ENCODE data around the gene NOL11.
"Not testable (repeated sequence)": the region's sequence is repeated elsewhere in the genome, so short reads cannot be mapped to it uniquely, and the experiment has no call there.

Gene NOL11

DNA sequence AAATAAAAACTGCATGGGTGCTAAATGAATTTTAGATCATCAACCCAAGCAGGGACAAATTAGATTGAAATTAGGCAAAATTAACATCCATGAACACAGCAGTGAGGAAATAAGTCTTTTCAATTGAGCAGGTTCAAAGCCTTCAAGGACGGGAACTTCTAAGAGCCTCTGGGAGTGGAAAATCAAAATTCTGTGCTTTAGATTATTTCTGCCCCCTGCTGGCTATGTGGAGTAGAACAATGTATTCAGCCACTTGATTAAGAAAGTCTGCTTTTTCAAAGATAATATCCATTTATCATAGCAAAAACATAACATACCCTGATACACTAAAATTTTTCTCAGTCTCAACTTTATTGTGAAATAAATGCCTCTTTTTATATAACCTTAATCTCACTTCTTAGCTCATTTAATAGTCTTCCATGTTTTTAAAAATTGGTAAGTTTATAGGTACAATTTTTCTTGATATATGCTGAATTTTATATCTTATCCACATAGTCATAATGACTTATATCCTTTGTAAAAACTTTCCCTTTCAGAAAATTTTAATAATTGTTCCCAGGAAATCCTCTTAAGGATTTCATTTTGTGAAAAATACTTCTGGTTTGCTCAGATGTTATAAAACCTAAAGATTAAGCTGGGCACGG, 28.1 kb upstream of the NOL11 start:
- H3K36me3 Mint-ChIP-seq: peaks cover 21% of the 10 kb centered on the region
- H3K27me3 Mint-ChIP-seq: no peaks in the 10 kb centered on the region
- CTCF ChIA-PET: interaction anchor here (0.9 to 3.3 kb wide), 7 partner anchors 9 to 317 kb away, joined by 3 to 25 read pairs (median 5); partner anchors contain the start of gene PITPNC1
- no peak overlapping the region for H3K27ac Mint-ChIP-seq
- no peaks in the 10 kb centered on the region for H3K9me3 Mint-ChIP-seq
- peak; percentile 62 for DNase-seq
- H3K4me1 Mint-ChIP-seq: peaks cover 5% of the 10 kb centered on the region
- no peak overlapping the region for H3K4me3 Mint-ChIP-seq

DNA sequence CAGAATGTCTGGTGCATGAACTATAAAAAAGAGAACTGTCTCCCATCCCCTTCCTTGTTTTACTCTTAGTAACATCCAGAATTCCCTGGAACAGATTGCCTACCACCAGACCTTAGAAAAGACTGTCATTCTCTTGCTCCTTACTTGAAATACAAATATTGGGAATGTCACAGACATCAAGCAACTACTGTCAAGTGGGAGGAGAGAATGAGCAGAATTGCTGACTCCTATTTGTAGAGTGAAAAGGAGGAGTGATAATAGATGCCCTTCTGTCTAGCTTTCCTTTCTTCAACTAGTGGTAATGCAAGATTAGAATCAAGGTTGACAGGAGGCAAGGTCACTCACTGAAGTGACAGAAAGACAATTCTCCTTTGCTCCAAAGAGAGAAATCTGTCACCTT, 23.9 kb upstream of the NOL11 start:
- Mint-ChIP-seq H3K4me1 (peaks cover 5% of the 10 kb centered on the region), H3K27me3 (no peaks in the 10 kb centered on the region), H3K27ac (no peak overlapping the region), H3K9me3 (no peaks in the 10 kb centered on the region), H3K4me3 (no peak overlapping the region), H3K36me3 (peaks cover 21% of the 10 kb centered on the region)
- CTCF ChIA-PET: interaction anchor here (0.6 to 1.9 kb wide), 3 partner anchors 315 to 320 kb away, joined by 4 to 5 read pairs (median 4); no protein-coding TSS in a partner anchor
- no peak for DNase-seq

DNA sequence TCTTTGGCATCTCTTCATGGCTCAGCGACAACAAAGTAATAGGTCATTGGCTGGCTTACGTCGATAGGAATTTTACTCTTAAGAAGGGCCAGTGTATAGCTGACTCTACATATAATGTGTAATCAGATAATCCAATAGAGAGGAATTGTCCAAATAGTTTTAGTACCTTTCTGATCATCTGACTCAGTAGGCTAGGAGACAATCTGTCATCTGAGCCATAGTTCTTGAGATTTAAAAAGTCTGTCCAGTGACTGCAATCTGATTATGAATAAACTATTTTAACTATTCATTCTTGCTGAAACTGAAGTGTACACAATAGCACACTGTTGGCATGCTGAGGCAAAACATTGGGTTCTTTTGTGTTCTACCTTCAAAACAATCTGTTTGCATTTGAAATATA, 21.4 kb upstream of the NOL11 start:
- Mint-ChIP-seq H3K4me3 (no peak overlapping the region), H3K27me3 (peaks cover 4% of the 10 kb centered on the region), H3K4me1 (no peaks in the 10 kb centered on the region), H3K9me3 (no peaks in the 10 kb centered on the region), H3K36me3 (peaks cover 19% of the 10 kb centered on the region), H3K27ac (no peak overlapping the region)
- no peak for DNase-seq
- CTCF ChIA-PET: no interaction called here

DNA sequence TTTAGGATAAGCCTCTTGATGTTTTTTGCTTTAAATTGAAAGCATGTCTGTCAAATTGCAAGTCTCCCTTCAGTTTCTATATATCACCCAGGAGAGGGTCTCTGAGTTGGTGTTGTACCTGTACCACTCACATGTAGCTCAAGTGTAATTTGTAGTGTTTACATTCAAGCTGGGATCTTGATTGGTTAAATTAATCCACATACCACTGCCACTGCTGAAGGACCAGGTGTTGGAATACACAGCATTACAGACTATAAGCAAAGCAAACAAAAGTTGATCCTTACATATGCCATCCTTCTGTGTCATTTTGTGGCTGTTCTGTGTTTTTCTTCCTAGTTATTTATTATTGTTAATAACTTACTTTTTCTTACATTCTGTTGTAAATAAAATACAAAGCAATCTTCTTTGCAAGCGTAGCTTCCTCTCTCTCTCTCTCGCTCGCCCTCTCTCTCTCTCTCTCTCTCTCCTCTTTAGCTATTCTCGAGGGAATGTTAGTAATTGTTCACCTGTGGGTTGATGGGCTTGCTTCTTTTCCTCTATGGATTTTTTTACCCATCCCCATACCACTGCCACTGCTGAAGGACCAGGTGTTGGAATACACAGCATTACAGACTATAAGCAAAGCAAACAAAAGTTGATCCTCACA, 20.8 kb upstream of the NOL11 start:
- H3K27ac Mint-ChIP-seq: no peak overlapping the region
- H3K4me1 Mint-ChIP-seq: no peaks in the 10 kb centered on the region
- H3K36me3 Mint-ChIP-seq: peaks cover 19% of the 10 kb centered on the region
- CTCF ChIA-PET: no interaction called here
- H3K4me3 Mint-ChIP-seq: no peak overlapping the region
- H3K27me3 Mint-ChIP-seq: peaks cover 4% of the 10 kb centered on the region
- DNase-seq: no peak
- no peaks in the 10 kb centered on the region for H3K9me3 Mint-ChIP-seq

DNA sequence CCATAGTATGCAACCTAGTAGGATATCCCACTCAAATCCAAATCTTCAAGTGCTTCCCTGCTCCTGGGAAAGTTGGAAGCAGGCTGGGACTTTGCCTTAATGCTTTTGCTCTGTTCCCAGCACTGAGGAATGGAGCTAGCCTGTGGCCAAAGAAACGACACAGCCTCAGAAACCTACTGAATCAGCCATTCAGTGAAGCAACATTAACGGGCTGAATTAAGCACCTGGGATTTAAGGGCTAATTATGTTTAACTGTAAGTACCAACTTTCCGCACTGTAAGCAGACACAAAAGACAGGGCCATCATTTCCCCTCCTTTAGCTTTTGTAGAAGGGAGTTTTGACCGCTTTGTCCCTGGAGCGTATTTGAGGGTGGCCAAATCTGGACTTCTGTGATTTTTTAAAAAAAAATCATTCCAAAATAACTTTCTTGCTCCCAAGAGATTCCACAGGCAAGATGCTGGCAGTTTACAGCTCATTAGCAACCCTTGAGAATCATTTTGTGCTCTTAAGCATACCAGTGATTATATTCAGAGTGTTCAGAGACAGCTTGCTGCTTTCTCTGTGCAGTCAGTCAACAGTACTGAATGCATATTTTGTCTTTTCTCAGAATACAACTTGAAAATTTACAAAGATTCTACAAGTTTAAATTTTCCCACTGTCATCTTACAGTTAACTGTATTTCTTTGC, 17.6 kb upstream of the NOL11 start:
- CTCF ChIA-PET: interaction anchor here (0.7 kb wide), 1 partner anchor 12 kb away, joined by 3 read pairs; no protein-coding TSS in a partner anchor
- DNase-seq: no peak
- Mint-ChIP-seq H3K9me3 (no peaks in the 10 kb centered on the region), H3K4me1 (no peaks in the 10 kb centered on the region), H3K36me3 (peaks cover 2% of the 10 kb centered on the region), H3K27ac (no peak overlapping the region), H3K4me3 (no peak overlapping the region), H3K27me3 (peaks cover 9% of the 10 kb centered on the region)

DNA sequence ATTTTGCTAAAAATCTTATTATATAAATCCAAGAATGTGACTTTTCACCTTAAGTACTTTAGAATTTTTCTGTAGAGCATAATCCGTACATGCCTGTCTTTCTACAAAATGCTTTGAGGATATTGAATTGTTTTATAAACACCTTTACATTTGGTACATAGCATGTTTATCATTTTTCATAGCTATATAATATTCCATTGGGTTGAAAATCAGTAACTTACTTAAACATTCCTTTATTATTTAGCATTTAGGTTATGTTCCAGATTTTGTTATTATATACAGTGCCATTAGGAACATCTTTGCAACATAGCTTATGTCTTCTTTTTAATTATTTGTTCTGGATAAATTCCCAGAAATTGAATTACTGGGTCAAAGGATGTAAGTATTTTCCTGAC, 17.0 kb upstream of the NOL11 start:
- Mint-ChIP-seq H3K27me3 (peaks cover 13% of the 10 kb centered on the region), H3K36me3 (peaks cover 2% of the 10 kb centered on the region), H3K4me1 (no peaks in the 10 kb centered on the region), H3K27ac (no peak overlapping the region), H3K9me3 (no peaks in the 10 kb centered on the region), H3K4me3 (no peak overlapping the region)
- no peak for DNase-seq
- CTCF ChIA-PET: interaction anchor here (1.0 kb wide), 1 partner anchor 20 kb away, joined by 5 read pairs; no protein-coding TSS in a partner anchor

DNA sequence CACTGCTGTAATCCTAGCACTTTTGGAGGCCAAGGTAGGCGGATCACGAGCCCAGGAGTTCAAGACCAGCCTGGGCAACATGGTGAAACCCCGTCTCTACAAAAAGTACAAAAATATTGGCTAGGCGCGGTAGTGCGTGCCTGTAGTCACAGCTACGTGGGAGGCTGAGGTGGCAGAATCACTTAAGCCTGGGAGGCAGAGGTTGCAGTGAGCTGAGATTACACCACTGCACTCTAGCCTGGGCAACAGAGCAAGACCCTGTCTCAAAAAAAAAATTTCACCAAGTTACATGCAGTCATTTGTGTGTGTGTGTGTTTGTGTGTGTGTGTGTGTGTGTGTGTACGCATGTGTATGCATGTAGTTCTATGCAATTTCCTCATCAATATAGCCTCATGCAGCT, 14.9 kb upstream of the NOL11 start:
- H3K36me3 Mint-ChIP-seq, H3K4me3 Mint-ChIP-seq, H3K27ac Mint-ChIP-seq, H3K9me3 Mint-ChIP-seq, H3K4me1 Mint-ChIP-seq, DNase-seq, CTCF ChIA-PET: not testable (repeated sequence)
- H3K27me3 Mint-ChIP-seq: peaks cover 19% of the 10 kb centered on the region

DNA sequence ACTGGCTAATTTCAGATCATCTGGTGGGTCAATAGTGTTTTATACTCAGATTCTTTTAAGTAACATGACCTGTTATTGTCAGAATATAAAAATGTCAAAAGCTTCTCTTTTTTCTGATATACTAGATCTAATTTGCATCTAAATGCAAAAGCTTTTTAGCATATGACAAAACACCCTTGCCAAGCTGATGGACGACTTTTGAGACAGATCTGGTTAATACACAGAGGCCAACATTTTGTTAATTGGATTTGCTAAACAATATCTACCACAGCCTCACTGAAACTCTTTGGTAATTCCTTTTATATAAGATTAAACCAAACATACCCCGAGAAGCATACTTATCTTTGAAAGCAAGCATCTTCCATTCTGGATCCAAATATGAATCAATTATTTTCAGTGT, 10.3 kb upstream of the NOL11 start:
- Mint-ChIP-seq H3K27me3 (peaks cover 34% of the 10 kb centered on the region), H3K9me3 (no peaks in the 10 kb centered on the region), H3K27ac (no peak overlapping the region), H3K4me1 (no peaks in the 10 kb centered on the region), H3K4me3 (no peak overlapping the region), H3K36me3 (no peaks in the 10 kb centered on the region)
- CTCF ChIA-PET: interaction anchor here (0.7 to 2.2 kb wide), 2 partner anchors 101 to 332 kb away, joined by 4 to 6 read pairs; no protein-coding TSS in a partner anchor
- DNase-seq: no peak

DNA sequence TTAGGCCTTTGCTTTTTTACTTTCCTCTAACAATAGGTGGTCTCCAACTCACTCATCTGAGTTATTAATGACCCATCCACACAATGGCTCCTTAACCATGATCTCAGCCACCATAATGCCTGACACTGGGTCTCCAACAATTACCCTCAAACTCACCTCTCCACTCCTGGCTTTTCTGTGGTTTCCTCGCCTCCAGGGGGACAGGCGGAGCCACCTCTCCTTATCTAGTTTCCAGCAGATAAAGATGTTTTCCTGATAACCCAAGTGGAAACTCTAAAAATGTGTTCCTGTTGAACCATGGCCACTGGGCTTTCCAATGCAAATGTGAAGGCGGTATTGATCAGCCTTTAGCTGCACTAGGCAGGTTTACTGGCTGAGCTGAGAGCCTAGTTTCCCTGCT, 9.4 kb upstream of the NOL11 start:
- Mint-ChIP-seq H3K27ac (no peak overlapping the region), H3K4me3 (no peak overlapping the region), H3K4me1 (no peaks in the 10 kb centered on the region), H3K36me3 (no peaks in the 10 kb centered on the region), H3K9me3 (no peaks in the 10 kb centered on the region), H3K27me3 (peaks cover 35% of the 10 kb centered on the region)
- CTCF ChIA-PET: interaction anchor here (0.8 to 2.2 kb wide), 2 partner anchors 9 to 333 kb away, joined by 4 to 6 read pairs; partner anchors contain the start of gene NOL11
- no peak for DNase-seq

DNA sequence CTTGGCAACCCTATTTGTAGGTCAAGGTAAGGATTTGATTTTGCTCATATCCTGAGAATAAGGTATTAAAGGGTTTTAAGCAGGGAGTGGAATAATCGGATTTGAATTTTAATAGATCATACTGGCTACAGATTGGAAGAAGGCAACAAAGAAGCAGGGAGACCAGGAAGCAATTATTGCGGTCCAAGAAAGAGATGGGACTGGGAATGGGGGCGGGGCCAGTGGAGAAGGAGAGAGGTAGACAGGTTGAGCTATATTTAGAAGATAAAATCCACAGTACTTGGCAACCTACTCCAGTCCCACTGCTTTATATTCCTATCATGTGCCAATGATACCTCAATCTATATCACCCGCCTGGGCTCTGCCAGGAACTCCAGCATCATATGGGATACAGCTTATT, 5.8 kb upstream of the NOL11 start:
- DNase-seq: no peak
- Mint-ChIP-seq H3K27ac (no peak overlapping the region), H3K4me3 (no peak overlapping the region), H3K4me1 (peaks cover 5% of the 10 kb centered on the region), H3K27me3 (peaks cover 25% of the 10 kb centered on the region), H3K36me3 (peaks cover 2% of the 10 kb centered on the region), H3K9me3 (no peaks in the 10 kb centered on the region)
- CTCF ChIA-PET: no interaction called here

DNA sequence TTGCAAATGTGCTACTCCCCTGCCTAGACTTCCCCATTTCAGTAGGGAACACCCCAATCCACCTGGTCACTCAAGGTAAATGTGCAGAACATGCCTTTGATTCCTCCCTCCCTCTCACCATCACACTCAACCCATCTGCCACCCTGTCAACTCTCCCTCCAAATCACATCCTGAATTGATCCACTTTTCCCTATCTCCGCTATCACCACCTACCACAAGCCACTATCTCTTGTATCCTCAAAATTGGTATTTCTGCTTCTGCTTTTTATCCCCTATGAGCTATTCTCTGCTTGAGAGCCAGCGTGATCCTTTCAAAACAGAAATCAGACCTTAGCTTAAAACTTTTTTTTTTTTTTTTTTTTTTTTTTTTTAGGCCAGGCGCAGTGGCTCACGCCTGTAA, 5.4 kb upstream of the NOL11 start:
- Mint-ChIP-seq H3K27ac (no peak overlapping the region), H3K9me3 (no peaks in the 10 kb centered on the region), H3K4me1 (peaks cover 9% of the 10 kb centered on the region), H3K4me3 (no peak overlapping the region), H3K27me3 (peaks cover 25% of the 10 kb centered on the region), H3K36me3 (peaks cover 2% of the 10 kb centered on the region)
- CTCF ChIA-PET: no interaction called here
- DNase-seq: no peak

DNA sequence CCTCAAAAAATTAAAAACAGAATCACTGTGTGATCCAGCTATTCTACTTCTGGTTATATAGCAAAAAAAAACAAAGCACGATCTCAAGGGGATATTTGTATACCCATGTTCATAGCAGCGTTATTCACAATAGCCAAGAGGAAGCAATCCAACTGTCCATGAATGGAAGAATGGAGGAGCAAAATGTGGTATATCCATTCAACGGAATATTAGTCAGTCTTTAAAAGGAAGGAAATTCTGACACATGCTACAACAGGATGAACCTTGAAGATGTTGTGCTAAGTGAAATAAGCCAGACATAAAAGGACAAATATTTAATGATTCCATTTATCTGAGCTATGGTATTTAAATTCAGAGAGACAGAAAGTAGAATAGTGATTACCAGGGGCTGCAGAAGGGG, 4.6 kb upstream of the NOL11 start:
- Mint-ChIP-seq H3K9me3 (no peaks in the 10 kb centered on the region), H3K36me3 (peaks cover 4% of the 10 kb centered on the region), H3K27me3 (peaks cover 17% of the 10 kb centered on the region), H3K4me3 (no peak overlapping the region), H3K4me1 (peaks cover 9% of the 10 kb centered on the region), H3K27ac (no peak overlapping the region)
- CTCF ChIA-PET: no interaction called here
- no peak for DNase-seq

DNA sequence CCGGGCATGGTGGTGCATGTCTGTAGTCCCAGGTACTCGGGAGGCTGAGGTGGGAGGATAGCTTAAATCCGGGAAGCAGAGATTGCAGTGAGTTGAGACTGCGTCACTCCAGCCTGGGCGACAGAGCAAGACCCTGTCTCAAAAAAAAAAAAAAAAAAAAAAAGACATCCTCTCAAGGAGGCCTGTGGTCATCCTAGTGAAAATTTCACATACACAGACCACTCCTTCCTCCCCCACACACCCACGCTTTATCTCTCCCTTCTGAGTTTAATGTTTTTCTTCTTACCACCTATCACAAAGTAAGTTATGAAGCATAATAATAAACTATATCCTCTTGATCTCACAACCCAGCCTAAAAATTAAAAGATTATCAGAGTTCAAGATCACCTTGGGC, 1.3 kb upstream of the NOL11 start:
- Mint-ChIP-seq H3K4me3 (peak overlapping the region; percentile 92), H3K9me3 (no peaks in the 10 kb centered on the region), H3K27me3 (peaks cover 5% of the 10 kb centered on the region), H3K4me1 (peaks cover 28% of the 10 kb centered on the region), H3K27ac (peak overlapping the region; percentile 98), H3K36me3 (peaks cover 17% of the 10 kb centered on the region)
- CTCF ChIA-PET: interaction anchor here (1.1 kb wide), 1 partner anchor 342 kb away, joined by 3 read pairs; no protein-coding TSS in a partner anchor
- DNase-seq: no peak

DNA sequence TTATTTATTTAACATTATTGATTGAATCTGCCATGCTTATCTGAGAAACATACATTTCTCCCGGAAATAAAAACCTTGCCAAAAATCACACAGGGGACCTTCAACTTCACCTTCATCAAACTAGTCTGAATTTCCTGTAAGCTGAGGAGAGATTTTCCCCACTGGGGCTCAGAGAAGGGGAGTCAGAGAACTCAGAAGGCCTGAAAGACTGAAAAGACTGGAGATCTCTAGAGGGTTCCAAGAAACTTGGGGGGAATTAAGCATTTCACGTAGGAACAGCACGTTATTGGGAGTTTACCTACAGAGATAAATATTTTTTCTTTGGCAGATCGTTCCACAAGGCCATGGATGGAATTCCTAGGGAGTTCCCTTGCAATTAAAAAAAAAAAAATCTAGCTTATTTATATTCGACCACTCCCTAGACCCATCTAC, 528 bp upstream of the NOL11 start:
- H3K27ac Mint-ChIP-seq: peak overlapping the region; percentile 98
- peak overlapping the region; percentile 92 for H3K4me3 Mint-ChIP-seq
- H3K27me3 Mint-ChIP-seq: peaks cover 3% of the 10 kb centered on the region
- CTCF ChIA-PET: interaction anchor here (0.6 to 2.0 kb wide), 3 partner anchors 9 to 342 kb away, joined by 3 to 4 read pairs (median 3); no protein-coding TSS in a partner anchor
- DNase-seq: no peak
- peaks cover 36% of the 10 kb centered on the region for H3K4me1 Mint-ChIP-seq
- H3K36me3 Mint-ChIP-seq: peaks cover 25% of the 10 kb centered on the region
- H3K9me3 Mint-ChIP-seq: no peaks in the 10 kb centered on the region
